ENCODE results near the gene UNC5A.

The UNC5A gene

GRCh38 chr5:176895831-176896230 is 85.5 kb downstream of the UNC5A start:
- TF ChIP-seq NFRKB (IDR thresholded peaks at IDR 0.05): no peak
- TF ChIP-seq TARDBP (IDR thresholded peaks at IDR 0.05): no peak
- TF ChIP-seq CTBP1 (IDR thresholded peaks at IDR 0.05; ENCODE audit: borderline replicate concordance): no peak
- TF ChIP-seq FOXA1 (IDR thresholded peaks at IDR 0.05): no peak
- TF ChIP-seq FOXK2 (IDR thresholded peaks at IDR 0.05): no peak
- no peak for TF ChIP-seq PKNOX1 (IDR thresholded peaks at IDR 0.05)
- no peak for TF ChIP-seq ARNT (IDR thresholded peaks at IDR 0.05)
- TF ChIP-seq ELF4 (IDR thresholded peaks at IDR 0.05): no peak
- no peak for TF ChIP-seq LEF1 (IDR thresholded peaks at IDR 0.05; ENCODE audit: borderline replicate concordance)
- ChIA-PET POLR2A (no interaction called here), CTCF (interaction anchor here (0.6 kb wide), 1 partner anchor 221 kb away, joined by 3 read pairs; no protein-coding TSS in a partner anchor)
- no peak for DNase-seq (ENCODE audit: extremely low spot score)

- ChIA-PET CTCF (interaction anchor here (1.9 kb wide), 1 partner anchor 237 kb away, joined by 10 read pairs; no protein-coding TSS in a partner anchor), POLR2A (no interaction called here)
- no peak for TF ChIP-seq TARDBP (IDR thresholded peaks at IDR 0.05)
- TF ChIP-seq ELF4 (IDR thresholded peaks at IDR 0.05): no peak
- no peak for TF ChIP-seq LEF1 (IDR thresholded peaks at IDR 0.05; ENCODE audit: borderline replicate concordance)
- TF ChIP-seq HDGF (IDR thresholded peaks at IDR 0.05; ENCODE audit: borderline replicate concordance): no peak
- TF ChIP-seq ZNF384 (IDR thresholded peaks at IDR 0.05): no peak
- no peak for TF ChIP-seq FOXA1 (IDR thresholded peaks at IDR 0.05)
- no peak for TF ChIP-seq ARNT (IDR thresholded peaks at IDR 0.05)
- no peak for TF ChIP-seq FOXM1 (IDR thresholded peaks at IDR 0.05; ENCODE audit: borderline replicate concordance)
- no peak for TF ChIP-seq NFRKB (IDR thresholded peaks at IDR 0.05)
- TF ChIP-seq SUZ12 (IDR thresholded peaks at IDR 0.05): no peak
- DNase-seq (ENCODE audit: extremely low spot score): no peak
These were observed 86.9 kb downstream of the UNC5A start for GRCh38 chr5:176897263-176897662.

- ChIA-PET CTCF (interaction anchor here (0.5 to 1.9 kb wide), 4 partner anchors 44 to 239 kb away, joined by 3 to 10 read pairs (median 3); no protein-coding TSS in a partner anchor), POLR2A (interaction anchor here (0.6 to 0.7 kb wide), 2 partner anchors 10 to 13 kb away, joined by 3 read pairs; no protein-coding TSS in a partner anchor)
- DNase-seq (ENCODE audit: extremely low spot score): no peak
- no peak for TF ChIP-seq HDGF (IDR thresholded peaks at IDR 0.05; ENCODE audit: borderline replicate concordance)
- no peak for TF ChIP-seq FOXK2 (IDR thresholded peaks at IDR 0.05)
- no peak for TF ChIP-seq SP1 (IDR thresholded peaks at IDR 0.05)
- no peak for TF ChIP-seq ARNT (IDR thresholded peaks at IDR 0.05)
- no peak for TF ChIP-seq BHLHE40 (IDR thresholded peaks at IDR 0.05; ENCODE audit: borderline replicate concordance)
- no peak for TF ChIP-seq NFRKB (IDR thresholded peaks at IDR 0.05)
- no peak for TF ChIP-seq PKNOX1 (IDR thresholded peaks at IDR 0.05)
- no peak for TF ChIP-seq TARDBP (IDR thresholded peaks at IDR 0.05)
- TF ChIP-seq ELF4 (IDR thresholded peaks at IDR 0.05): no peak
- TF ChIP-seq L3MBTL2 (conservative IDR thresholded peaks at IDR 0.05): no peak
- TF ChIP-seq CTBP1 (IDR thresholded peaks at IDR 0.05; ENCODE audit: borderline replicate concordance): no peak
These were observed 89.0 kb downstream of the UNC5A start, which contains the start of gene HK3 for GRCh38 chr5:176899296-176899891. TSS of gene HK3 (minus strand) at chr5:176899346. CDS start at chr5:176896159, 3,187 bp downstream.

- TF ChIP-seq TARDBP (IDR thresholded peaks at IDR 0.05) (no peak), PKNOX1 (IDR thresholded peaks at IDR 0.05) (no peak), SUZ12 (IDR thresholded peaks at IDR 0.05) (no peak), FOXM1 (IDR thresholded peaks at IDR 0.05; ENCODE audit: borderline replicate concordance) (no peak), FOXK2 (IDR thresholded peaks at IDR 0.05) (no peak), CTBP1 (IDR thresholded peaks at IDR 0.05; ENCODE audit: borderline replicate concordance) (no peak), NFRKB (IDR thresholded peaks at IDR 0.05) (no peak), ELF4 (IDR thresholded peaks at IDR 0.05) (no peak), LEF1 (IDR thresholded peaks at IDR 0.05; ENCODE audit: borderline replicate concordance) (no peak), L3MBTL2 (conservative IDR thresholded peaks at IDR 0.05) (no peak), BHLHE40 (IDR thresholded peaks at IDR 0.05; ENCODE audit: borderline replicate concordance) (no peak), ARNT (IDR thresholded peaks at IDR 0.05) (no peak), FOXA1 (IDR thresholded peaks at IDR 0.05) (no peak), SP1 (IDR thresholded peaks at IDR 0.05) (no peak), HDGF (IDR thresholded peaks at IDR 0.05; ENCODE audit: borderline replicate concordance) (no peak), ZNF384 (IDR thresholded peaks at IDR 0.05) (no peak)
- CTCF ChIA-PET: interaction anchor here (0.5 to 0.6 kb wide), 3 partner anchors 127 to 461 kb away, joined by 3 read pairs; no protein-coding TSS in a partner anchor
- no peak for DNase-seq (ENCODE audit: extremely low spot score)
- POLR2A ChIA-PET: interaction anchor here (0.6 kb wide), 1 partner anchor 9 kb away, joined by 3 read pairs; no protein-coding TSS in a partner anchor
These were observed 89.8 kb downstream of the UNC5A start for GRCh38 chr5:176899946-176900779.

- ChIA-PET CTCF (interaction anchor here (1.1 kb wide), 1 partner anchor 240 kb away, joined by 4 read pairs; no protein-coding TSS in a partner anchor), POLR2A (no interaction called here)
- no peak for TF ChIP-seq ZNF384 (IDR thresholded peaks at IDR 0.05)
- TF ChIP-seq SP1 (IDR thresholded peaks at IDR 0.05): no peak
- TF ChIP-seq FOXM1 (IDR thresholded peaks at IDR 0.05; ENCODE audit: borderline replicate concordance): no peak
- TF ChIP-seq TARDBP (IDR thresholded peaks at IDR 0.05): no peak
- no peak for TF ChIP-seq BHLHE40 (IDR thresholded peaks at IDR 0.05; ENCODE audit: borderline replicate concordance)
- no peak for TF ChIP-seq FOXK2 (IDR thresholded peaks at IDR 0.05)
- TF ChIP-seq ARNT (IDR thresholded peaks at IDR 0.05): no peak
- TF ChIP-seq SUZ12 (IDR thresholded peaks at IDR 0.05): no peak
- no peak for TF ChIP-seq L3MBTL2 (conservative IDR thresholded peaks at IDR 0.05)
- no peak for TF ChIP-seq LEF1 (IDR thresholded peaks at IDR 0.05; ENCODE audit: borderline replicate concordance)
- no peak for DNase-seq (ENCODE audit: extremely low spot score)
These were observed 90.4 kb downstream of the UNC5A start for GRCh38 chr5:176900780-176901204.

Data from HEK293T (cell line).